Activated T-cell treated with anti-CD3 and anti-CD28 coated beads, Interleukin-2, amount 50 U/mL, for 72 hours (primary cell): Measurements from ENCODE around the gene ADH4. TPM values are rescaled to one million over a fixed set of nuclear protein-coding genes. Genes with fewer than 3 reads are reported as not detected.
"Not testable (repeated sequence)": the region's sequence is repeated elsewhere in the genome, so short reads cannot be mapped to it uniquely, and the experiment has no call there.

ENCODE experiments used
- ATAC-seq, 2 donors: fragments of 150-1000 bp; cut with Tn5 transposase; replicated peaks in 1 of 2; 2 replicates each; pipeline ENCODE4 v1.10.0; 2021; ENCODE audit warnings: moderate library complexity in 2 of 2, mild to moderate bottlenecking in 1 of 2
- DNase-seq, 2 donors: peaks; one replicate each; pipeline ENCODE4 v3.0.0; 2021 to 2022; ENCODE audit warnings: mixed read lengths in 1 of 2
- H3K27ac Mint-ChIP-seq: one replicate; pipeline ENCODE4 v1.8.0; 2022; ENCODE audit warnings: mild to moderate bottlenecking, moderate library complexity, mixed read lengths
- H3K27me3 Mint-ChIP-seq: one replicate; pipeline ENCODE4 v1.8.0; 2022; ENCODE audit warnings: low read depth, mixed read lengths
- H3K36me3 Mint-ChIP-seq, 2 donors: one replicate each; pipeline ENCODE4 v1.8.0; 2022; ENCODE audit warnings: mixed read lengths in 2 of 2, mild to moderate bottlenecking in 1 of 2; ENCODE audit not compliant: insufficient read depth in 2 of 2
- H3K4me1 Mint-ChIP-seq: one replicate; pipeline ENCODE4 v1.8.0; 2022; ENCODE audit warnings: low read depth, mixed read lengths
- H3K4me3 Mint-ChIP-seq, 2 donors: one replicate each; pipeline ENCODE4 v1.8.0; 2022; ENCODE audit warnings: mild to moderate bottlenecking in 2 of 2, mixed read lengths in 2 of 2, moderate library complexity in 2 of 2
- H3K9me3 Mint-ChIP-seq, 2 donors: one replicate each; pipeline ENCODE4 v1.8.0; 2022; ENCODE audit warnings: mixed read lengths in 2 of 2
- total RNA-seq, 2 donors: library from RNA; stranded (reverse); gene quantifications; one replicate each; pipeline ENCODE4 v1.2.3, GENCODE V29; 2022

The ADH4 gene
- total RNA-seq, result not detected

DNA sequence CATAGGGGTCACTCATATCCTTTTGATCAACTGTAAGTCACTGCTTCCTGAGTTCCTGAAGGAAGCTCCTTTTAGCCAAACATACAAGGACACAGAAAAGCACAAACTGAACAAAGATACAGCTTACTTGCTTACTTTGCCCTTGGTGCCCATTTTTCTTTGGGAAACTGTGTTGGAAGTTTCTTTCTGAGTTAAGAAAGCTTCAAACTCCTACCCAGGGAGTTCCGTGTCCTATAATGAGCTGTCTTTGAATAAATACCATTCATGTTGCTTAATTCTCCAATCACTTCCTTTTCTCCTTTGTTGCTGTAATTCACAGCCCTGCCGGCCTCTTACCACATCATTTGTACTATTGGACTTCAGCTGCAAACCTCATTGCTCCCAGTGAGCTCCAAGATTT is at the start of gene ADH4:
ADH4 (minus strand) TSS at position 228 of the 400 bp plus-strand sequence; CDS start at position 153, 75 bp downstream.
- Mint-ChIP-seq H3K9me3 (no peaks in the 10 kb centered on the region), H3K4me3 (no peak within 1 kb of the TSS), H3K27me3 (no peaks in the 10 kb centered on the region), H3K27ac (no peak within 1 kb of the TSS), H3K36me3 (no peaks in the 10 kb centered on the region), H3K4me1 (no peaks in the 10 kb centered on the region)
- ATAC-seq (no peak), DNase-seq (no peak)

GRCh38 chr4:99190336-99190735 is 46.2 kb upstream of the ADH4 start:
- Mint-ChIP-seq H3K4me1 (no peaks in the 10 kb centered on the region), H3K9me3 (peaks cover 6 to 15% of the 10 kb centered on the region in 2 donors), H3K36me3 (peaks cover 11 to 12% of the 10 kb centered on the region in 2 donors), H3K27me3 (no peaks in the 10 kb centered on the region), H3K4me3 (no peak overlapping the region), H3K27ac (no peak overlapping the region)
- ATAC-seq (no peak), DNase-seq (no peak)

GRCh38 chr4:99189900-99190299 is 45.8 kb upstream of the ADH4 start:
- not testable (repeated sequence) for DNase-seq, H3K27me3 Mint-ChIP-seq, H3K4me1 Mint-ChIP-seq, H3K27ac Mint-ChIP-seq, H3K4me3 Mint-ChIP-seq, ATAC-seq
- peaks cover 11 to 12% of the 10 kb centered on the region in 2 donors for H3K36me3 Mint-ChIP-seq
- H3K9me3 Mint-ChIP-seq, result peaks cover 8 to 19% of the 10 kb centered on the region in 2 donors

DNA sequence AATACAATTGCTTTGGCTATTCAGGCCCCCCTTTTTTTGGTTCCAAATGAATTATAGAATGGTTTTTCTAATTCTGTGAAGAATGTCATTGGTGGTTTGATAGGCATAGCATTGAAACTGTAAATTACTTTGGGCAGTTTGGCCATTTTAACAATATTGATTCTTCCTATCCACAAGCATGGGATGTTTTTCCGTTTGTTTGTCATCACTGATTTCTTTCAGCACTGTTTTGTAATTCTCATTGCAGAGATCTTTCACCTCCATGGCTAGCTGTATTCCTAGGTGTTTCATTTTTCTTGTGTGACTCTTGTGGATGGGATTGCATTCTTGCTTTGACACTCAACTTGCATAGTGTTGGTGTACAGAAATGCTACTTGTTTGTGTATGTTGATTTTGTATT is 41.9 kb upstream of the ADH4 start:
- Mint-ChIP-seq H3K36me3 (peaks cover 8 to 9% of the 10 kb centered on the region in 2 donors), H3K27me3 (no peaks in the 10 kb centered on the region), H3K9me3 (peaks cover 10 to 14% of the 10 kb centered on the region in 2 donors), H3K4me3 (no peak overlapping the region), H3K4me1 (no peaks in the 10 kb centered on the region), H3K27ac (no peak overlapping the region)
- DNase-seq (no peak), ATAC-seq (no peak)

DNA sequence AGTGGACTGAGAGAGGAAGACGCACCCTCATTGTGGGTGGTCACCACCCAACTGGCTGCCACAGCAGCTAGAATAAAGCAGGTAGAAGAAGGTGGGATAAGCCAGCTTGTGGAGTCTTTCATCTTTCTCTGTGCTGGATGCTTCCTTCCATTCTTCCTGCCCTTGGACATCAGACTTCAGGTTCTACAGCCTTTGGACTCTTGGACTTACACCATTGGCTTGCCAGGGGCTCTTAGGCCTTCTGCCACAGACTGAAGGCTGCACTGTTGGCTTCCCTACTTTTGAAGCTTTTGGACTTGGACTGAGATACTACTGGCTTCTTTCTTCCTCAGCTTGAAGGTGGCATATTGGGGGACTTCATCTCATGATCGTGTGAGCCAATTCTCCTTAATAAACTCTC is 41.5 kb upstream of the ADH4 start:
- Mint-ChIP-seq H3K4me1 (no peaks in the 10 kb centered on the region), H3K27ac (no peak overlapping the region), H3K27me3 (no peaks in the 10 kb centered on the region), H3K4me3 (no peak overlapping the region), H3K36me3 (peaks cover 6 to 7% of the 10 kb centered on the region in 2 donors), H3K9me3 (peaks cover 8 to 14% of the 10 kb centered on the region in 2 donors)
- DNase-seq (no peak), ATAC-seq (no peak)

DNA sequence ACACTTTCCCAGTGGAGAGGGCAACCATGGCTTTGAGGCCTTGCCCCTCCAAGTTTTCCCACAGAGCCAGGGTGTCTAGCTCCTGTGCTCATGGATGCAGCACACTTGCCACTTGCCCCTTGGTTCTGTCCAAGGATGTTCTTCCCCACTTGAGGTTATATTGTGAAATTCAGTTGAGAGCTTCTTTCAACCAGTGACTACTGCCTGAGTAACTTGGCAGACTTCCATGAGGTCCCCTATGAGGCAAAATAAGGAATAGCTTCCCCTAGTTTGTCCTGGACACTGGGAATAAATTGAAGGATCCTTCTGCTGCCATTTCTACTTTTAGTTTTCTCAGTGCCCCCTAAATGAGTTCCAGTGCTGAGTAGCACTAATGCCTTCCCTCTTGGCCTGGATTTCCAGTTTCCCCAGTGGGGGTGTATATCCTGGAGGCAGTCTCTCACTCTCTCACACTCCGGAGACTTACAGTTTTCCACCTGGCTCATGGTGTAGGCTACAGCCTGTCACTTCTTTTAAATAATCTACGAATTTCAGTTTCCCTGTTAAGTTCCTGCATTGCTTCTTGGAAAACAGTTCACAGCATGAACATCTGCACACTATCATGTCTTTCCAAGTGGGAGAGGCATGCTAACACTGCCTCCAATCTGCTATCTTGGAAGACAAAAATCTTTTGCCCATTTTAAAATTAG is 36.4 kb upstream of the ADH4 start:
- H3K27me3 Mint-ChIP-seq, result no peaks in the 10 kb centered on the region
- no peak for DNase-seq

DNA sequence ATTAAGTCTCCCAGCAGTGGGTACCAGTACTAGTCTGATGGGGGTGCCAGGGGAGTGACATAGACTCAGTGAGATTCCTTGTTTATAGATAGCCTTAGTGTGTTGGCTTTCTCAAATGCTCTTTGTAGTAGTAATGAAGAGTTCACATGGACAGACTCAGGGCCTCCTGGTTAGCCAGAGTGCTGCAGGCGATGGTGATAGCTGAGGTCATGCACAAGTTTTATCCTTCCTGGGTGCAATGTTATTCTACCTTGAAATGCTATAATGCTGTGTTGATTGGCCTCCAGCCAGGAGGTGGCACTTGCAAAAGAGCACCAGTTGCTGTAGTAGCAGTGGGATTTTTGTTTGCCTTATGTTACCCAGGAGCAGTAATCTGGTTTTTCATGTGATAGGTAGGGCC is 35.5 kb upstream of the ADH4 start:
- Mint-ChIP-seq H3K27me3 (no peaks in the 10 kb centered on the region), H3K36me3 (peaks cover 0 to 2% of the 10 kb centered on the region in 2 donors), H3K4me3 (no peak overlapping the region), H3K27ac (no peak overlapping the region), H3K9me3 (peaks cover 5 to 6% of the 10 kb centered on the region in 2 donors), H3K4me1 (no peaks in the 10 kb centered on the region)
- ATAC-seq (no peak), DNase-seq (no peak)

More for the DNA sequence above, 36.4 kb upstream of the ADH4 start:
- Mint-ChIP-seq H3K4me3 (no peak overlapping the region), H3K36me3 (peaks cover 0 to 2% of the 10 kb centered on the region in 2 donors), H3K4me1 (no peaks in the 10 kb centered on the region), H3K27ac (no peak overlapping the region), H3K9me3 (peaks cover 9 to 10% of the 10 kb centered on the region in 2 donors)
- ATAC-seq, result no peak

DNA sequence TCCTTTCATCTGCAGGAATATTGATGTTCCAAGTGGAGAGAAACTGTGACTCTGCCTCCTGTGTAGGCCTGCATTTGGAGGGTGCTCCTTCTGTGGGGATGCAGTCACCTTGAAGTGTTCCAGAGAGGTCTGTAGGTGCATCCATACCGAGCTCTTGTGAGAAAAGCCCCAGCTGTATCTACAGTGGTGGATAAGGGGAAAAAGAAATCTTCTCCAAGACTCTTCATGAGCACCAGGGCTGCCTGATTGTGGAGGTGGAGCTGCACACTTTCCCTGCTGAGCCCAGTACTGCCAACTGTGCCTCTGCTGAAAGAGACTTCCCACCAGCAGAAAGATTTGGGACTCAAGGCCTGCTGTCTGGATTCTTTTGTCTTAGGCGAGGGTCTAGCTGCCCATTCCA is 35.1 kb upstream of the ADH4 start:
- H3K9me3 Mint-ChIP-seq, result peaks cover 5 to 6% of the 10 kb centered on the region in 2 donors
- no peak for ATAC-seq
- no peaks in the 10 kb centered on the region for H3K4me1 Mint-ChIP-seq
- no peak for DNase-seq
- H3K36me3 Mint-ChIP-seq, result peaks cover 0 to 2% of the 10 kb centered on the region in 2 donors
- no peaks in the 10 kb centered on the region for H3K27me3 Mint-ChIP-seq
- H3K27ac Mint-ChIP-seq, result no peak overlapping the region
- H3K4me3 Mint-ChIP-seq, result no peak overlapping the region

GRCh38 chr4:99166544-99166943 is 22.4 kb upstream of the ADH4 start:
- peaks cover 0 to 1% of the 10 kb centered on the region in 2 donors for H3K36me3 Mint-ChIP-seq
- no peak overlapping the region for H3K4me3 Mint-ChIP-seq
- no peaks in the 10 kb centered on the region for H3K4me1 Mint-ChIP-seq
- peaks cover 2 to 6% of the 10 kb centered on the region in 2 donors for H3K9me3 Mint-ChIP-seq
- no peaks in the 10 kb centered on the region for H3K27me3 Mint-ChIP-seq
- DNase-seq, result no peak
- ATAC-seq, result no peak
- H3K27ac Mint-ChIP-seq, result no peak overlapping the region

DNA sequence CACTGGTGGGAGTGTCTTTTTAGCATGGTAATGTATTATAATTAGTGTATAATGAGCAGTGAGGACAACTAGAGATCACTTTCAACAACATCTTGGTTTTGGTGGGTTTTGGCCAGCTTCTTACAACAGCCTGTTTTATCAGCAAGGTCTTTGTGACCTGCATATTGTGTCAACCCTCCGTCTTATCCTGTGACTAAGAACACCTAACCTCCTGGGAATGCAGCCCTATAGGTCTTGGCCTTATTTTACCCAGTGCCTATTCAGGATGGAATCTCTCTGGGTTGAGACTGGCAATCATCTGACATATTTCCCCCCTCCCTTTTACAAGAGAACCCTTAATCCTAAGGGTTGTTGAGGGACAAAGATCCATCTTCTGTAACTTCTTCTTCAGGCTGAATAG is 21.9 kb upstream of the ADH4 start:
- H3K36me3 Mint-ChIP-seq, result peaks cover 0 to 1% of the 10 kb centered on the region in 2 donors
- DNase-seq (no peak), ATAC-seq (no peak)
- peaks cover 2 to 6% of the 10 kb centered on the region in 2 donors for H3K9me3 Mint-ChIP-seq
- H3K27ac Mint-ChIP-seq, result no peak overlapping the region
- H3K4me3 Mint-ChIP-seq, result no peak overlapping the region
- no peaks in the 10 kb centered on the region for H3K27me3 Mint-ChIP-seq
- no peaks in the 10 kb centered on the region for H3K4me1 Mint-ChIP-seq

GRCh38 chr4:99161373-99162099 is 17.4 kb upstream of the ADH4 start:
- H3K27me3 Mint-ChIP-seq, result no peaks in the 10 kb centered on the region
- no peak overlapping the region for H3K4me3 Mint-ChIP-seq
- H3K27ac Mint-ChIP-seq, result no peak overlapping the region
- DNase-seq (no peak), ATAC-seq (no peak)
- H3K4me1 Mint-ChIP-seq, result no peaks in the 10 kb centered on the region
- H3K9me3 Mint-ChIP-seq, result peaks cover 2% of the 10 kb centered on the region in 2 donors
- H3K36me3 Mint-ChIP-seq, result no peaks in the 10 kb centered on the region

DNA sequence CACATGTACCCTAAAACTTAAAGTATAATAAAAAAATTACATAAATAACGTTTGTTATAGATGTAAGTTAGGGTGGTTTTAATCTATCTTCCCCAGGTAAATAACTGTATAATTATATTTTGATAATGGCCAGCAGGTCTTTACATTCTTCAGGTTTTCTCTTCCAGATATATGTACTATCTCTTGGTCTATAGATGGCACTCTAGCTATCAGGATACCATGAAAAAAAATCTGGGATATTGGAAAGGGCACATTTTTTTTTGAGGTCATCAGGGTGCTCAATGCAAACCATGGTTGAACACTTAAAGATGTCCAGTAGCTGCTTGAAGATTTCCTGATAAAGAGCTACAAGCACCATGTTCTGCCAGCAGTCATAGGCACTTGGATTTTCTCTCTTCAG is 15.6 kb upstream of the ADH4 start:
- Mint-ChIP-seq H3K27me3 (no peaks in the 10 kb centered on the region), H3K4me3 (no peak overlapping the region), H3K36me3 (no peaks in the 10 kb centered on the region), H3K27ac (no peak overlapping the region), H3K4me1 (no peaks in the 10 kb centered on the region), H3K9me3 (peaks cover 0 to 2% of the 10 kb centered on the region in 2 donors)
- DNase-seq, result no peak
- ATAC-seq, result no peak

- no peaks in the 10 kb centered on the region for H3K9me3 Mint-ChIP-seq
- H3K27ac Mint-ChIP-seq, result no peak overlapping the region
- no peaks in the 10 kb centered on the region for H3K36me3 Mint-ChIP-seq
- no peaks in the 10 kb centered on the region for H3K4me1 Mint-ChIP-seq
- H3K4me3 Mint-ChIP-seq, result no peak overlapping the region
- H3K27me3 Mint-ChIP-seq, result no peaks in the 10 kb centered on the region
- DNase-seq (no peak), ATAC-seq (no peak)
Observed at GRCh38 chr4:99157478-99157935, 13.4 kb upstream of the ADH4 start.
